ENCODE results near the gene CANT1.

The CANT1 gene

DNA sequence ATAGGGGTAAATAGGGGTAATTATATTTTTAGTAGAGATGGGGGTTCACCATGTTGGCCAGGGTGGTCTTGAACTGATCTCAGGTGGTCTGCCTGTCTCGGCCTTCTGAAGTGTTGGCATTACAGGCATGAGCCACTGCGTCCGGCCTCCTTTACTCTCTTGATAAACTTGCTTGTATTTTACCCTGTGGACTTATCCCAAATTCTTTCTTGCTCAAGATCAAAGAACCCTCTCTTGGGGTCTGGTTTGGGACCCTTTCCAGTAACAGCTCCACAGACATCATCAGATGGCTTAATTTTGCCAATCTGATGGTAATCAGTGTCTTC, 8.8 kb upstream of the CANT1 start:
- no peak overlapping the region for H3K27ac ChIP-seq
- TF ChIP-seq, protein P1, sequence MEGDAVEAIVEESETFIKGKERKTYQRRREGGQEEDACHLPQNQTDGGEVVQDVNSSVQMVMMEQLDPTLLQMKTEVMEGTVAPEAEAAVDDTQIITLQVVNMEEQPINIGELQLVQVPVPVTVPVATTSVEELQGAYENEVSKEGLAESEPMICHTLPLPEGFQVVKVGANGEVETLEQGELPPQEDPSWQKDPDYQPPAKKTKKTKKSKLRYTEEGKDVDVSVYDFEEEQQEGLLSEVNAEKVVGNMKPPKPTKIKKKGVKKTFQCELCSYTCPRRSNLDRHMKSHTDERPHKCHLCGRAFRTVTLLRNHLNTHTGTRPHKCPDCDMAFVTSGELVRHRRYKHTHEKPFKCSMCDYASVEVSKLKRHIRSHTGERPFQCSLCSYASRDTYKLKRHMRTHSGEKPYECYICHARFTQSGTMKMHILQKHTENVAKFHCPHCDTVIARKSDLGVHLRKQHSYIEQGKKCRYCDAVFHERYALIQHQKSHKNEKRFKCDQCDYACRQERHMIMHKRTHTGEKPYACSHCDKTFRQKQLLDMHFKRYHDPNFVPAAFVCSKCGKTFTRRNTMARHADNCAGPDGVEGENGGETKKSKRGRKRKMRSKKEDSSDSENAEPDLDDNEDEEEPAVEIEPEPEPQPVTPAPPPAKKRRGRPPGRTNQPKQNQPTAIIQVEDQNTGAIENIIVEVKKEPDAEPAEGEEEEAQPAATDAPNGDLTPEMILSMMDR (conservative IDR thresholded peaks at IDR 0.05) = no peak
- no peak for TF ChIP-seq ZFX (IDR thresholded peaks at IDR 0.05)

DNA sequence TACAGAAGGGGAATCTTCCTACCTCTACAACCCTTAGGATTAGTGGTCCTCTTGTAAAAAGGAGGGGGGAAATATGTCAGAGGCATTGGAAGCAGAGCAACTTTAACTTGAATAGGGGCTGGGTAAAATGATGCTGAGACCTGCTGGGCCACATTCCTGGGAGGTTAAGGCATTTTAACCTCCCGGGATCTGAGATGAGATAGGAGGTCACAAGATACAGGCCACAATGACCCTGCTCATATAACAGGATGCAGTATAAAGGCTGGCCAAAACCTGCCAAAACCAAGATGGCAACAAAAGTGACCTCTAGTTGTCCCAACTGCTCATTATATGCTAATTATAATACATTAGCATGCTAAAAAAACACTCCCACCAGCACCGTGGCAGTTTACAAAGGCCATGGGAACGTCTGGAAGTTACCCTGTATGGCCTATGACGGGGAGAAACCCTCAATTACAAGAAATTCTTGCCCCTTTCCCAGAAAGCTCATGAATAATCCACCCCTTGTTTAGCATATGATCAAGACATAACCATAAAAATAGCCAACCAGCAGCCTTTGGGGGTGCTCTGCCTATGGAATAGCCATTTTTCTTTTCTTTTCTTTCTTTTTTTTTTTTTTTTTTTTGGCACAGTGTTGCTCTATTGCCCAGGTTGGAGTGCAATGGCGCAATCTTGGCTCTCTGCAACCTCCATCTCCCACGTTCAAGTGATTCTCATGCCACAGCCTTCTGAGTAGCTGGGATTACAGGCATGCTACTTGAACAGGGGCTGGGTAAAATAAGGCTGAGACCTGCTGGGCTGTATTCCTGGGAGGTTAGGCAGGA, 8.2 kb upstream of the CANT1 start:
- TF ChIP-seq ZFX (IDR thresholded peaks at IDR 0.05) = no peak
- TF ChIP-seq, protein P1 (conservative IDR thresholded peaks at IDR 0.05) = no peak
- H3K27ac ChIP-seq = no peak overlapping the region

DNA sequence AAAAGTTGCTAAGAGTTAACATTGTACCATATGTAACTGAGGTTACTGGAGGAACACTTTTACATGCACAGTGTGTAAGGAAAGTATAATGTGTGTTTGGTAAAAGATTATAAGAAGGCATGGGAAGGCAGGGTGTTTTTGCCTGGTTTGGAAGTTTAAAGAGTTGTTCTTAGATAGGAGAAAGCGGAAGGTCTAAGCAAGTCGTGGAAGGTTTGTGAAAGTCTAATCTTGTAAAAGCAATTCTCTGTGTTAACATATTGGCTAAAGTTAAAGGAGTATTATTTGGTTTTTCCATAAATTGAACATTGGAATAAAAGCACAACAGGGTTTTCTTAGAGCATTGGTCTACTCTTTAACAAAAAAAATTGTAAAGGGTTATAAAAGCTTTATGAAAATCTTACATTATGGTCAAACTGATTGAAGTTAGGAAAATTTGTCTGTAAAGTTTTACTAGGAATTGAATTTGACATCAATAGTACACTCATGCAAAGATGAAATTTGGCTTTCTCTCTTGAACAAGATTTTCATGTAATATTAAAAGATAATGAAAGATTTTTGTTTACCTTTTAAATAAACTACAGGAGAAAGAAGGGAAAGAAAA, 4.7 kb upstream of the CANT1 start:
- no peak for TF ChIP-seq ZFX (IDR thresholded peaks at IDR 0.05)
- TF ChIP-seq, protein P1 (conservative IDR thresholded peaks at IDR 0.05) = no peak

DNA sequence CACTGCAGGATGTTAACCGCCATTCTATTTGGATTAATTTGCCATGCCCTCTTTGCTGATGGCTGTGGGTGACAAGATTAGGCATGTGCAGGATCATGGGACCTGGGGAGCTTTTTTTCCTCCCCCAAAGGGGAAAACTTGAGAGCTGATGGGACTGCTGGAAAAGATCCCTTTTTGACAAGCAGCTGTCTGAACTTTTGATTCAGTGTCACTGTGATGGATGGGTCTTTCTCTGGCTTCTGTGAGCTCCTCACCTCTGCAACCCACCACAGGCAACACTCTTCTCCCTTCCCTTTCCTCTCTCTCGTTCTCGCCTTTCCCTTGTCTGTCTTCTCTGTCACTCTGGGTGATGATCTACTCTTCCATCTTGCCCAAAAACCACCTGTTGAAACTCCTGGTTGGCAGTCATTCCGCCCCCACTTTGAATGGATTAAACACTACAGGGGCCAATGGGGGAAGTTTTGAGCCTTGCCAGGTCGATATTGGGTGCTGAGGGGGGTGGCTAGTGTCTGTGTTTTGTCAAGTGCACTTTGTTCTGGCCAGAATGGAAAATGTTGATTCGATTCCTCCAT, 3.1 kb upstream of the CANT1 start:
- TF ChIP-seq, protein P1 (conservative IDR thresholded peaks at IDR 0.05) = no peak
- TF ChIP-seq ZFX (IDR thresholded peaks at IDR 0.05) = no peak
- no peak overlapping the region for H3K27ac ChIP-seq

More for the DNA sequence above, 4.7 kb upstream of the CANT1 start:
- no peak overlapping the region for H3K27ac ChIP-seq

DNA sequence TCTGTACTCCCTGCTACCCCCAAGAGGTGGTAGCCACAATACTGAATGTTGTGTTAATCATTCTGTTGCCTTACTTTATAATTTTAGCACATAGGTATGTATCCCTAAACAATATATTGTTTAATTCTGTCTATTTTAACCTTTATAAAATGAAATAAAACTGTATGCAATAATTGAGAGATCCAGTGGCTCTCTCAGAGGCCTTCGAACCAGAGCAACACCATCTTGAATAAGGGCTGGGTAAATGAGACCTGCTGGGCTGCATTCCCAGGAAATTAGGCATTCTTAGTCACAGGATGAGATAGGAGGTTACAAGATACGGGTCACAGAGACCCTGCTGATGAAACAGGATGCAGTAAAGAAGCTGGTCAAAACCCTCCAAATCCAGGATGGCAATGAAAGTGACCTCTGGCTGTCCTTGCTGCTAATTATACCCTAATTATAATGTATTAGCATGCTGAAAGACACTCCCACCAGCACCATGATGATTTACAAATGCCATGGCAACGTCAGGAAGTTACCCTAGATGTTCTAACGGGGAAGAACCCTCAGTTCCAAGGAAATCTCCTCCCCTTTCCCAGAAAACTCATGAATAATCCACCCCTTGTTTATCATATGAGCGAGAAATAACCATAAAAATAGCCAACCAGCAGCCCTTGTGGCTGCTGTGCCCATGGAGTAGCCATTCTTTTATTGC, 2.0 kb upstream of the CANT1 start:
- no peak overlapping the region for H3K27ac ChIP-seq
- TF ChIP-seq, protein P1 (conservative IDR thresholded peaks at IDR 0.05) = no peak
- no peak for TF ChIP-seq ZFX (IDR thresholded peaks at IDR 0.05)

DNA sequence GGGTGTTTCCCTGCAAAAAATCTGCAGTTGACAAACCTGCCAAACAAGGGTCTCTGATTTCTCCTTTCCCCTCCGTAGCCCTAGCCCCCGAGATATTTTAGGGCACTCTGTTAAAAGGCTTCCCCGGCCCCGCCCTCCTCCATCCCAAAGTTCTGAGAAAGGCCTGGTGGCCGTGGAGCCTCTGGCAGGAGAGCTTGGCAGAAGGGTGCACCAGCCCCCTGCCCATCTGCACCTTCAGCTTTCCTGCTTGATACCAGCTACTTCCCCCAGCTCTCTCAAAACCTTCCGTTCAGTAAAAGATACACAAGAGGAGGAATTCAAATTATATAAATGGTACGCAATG, 711 bp upstream of the CANT1 start:
- H3K27ac ChIP-seq = peak overlapping the region; percentile 98

More for the DNA sequence above, 711 bp upstream of the CANT1 start:
- no peak for TF ChIP-seq ZFX (IDR thresholded peaks at IDR 0.05)
- TF ChIP-seq, protein P1 (conservative IDR thresholded peaks at IDR 0.05) = no peak
